Body of pancreas (tissue), 4 donors: ENCODE measurements around the gene HNRNPAB. TPM values are rescaled to one million over a fixed set of nuclear protein-coding genes. Genes with fewer than 3 reads are reported as not detected.

Experiments
- ATAC-seq: fragments of 150-250 bp; one replicate; pipeline ENCODE4 v1.9.1; 2016
- DNase-seq, 4 donors: peaks; one replicate each; pipeline ENCODE4 v3.0.0-alpha.2; 2019
- H3K27ac ChIP-seq, 4 donors: fragments of 200-600 bp; sonication (generic); 1 replicate in 3 of 4; 2 replicates in 1 of 4; pipeline versions ENCODE4 v1.5.1 to v1.6.1; 2016 to 2019; ENCODE audit warnings: mild to moderate bottlenecking in 1 of 4, mixed read lengths in 1 of 4, moderate library complexity in 1 of 4
- H3K27me3 ChIP-seq, 2 donors: fragments of 200-600 bp; sonication (generic); one replicate each; pipeline ENCODE4 v1.6.0; 2016; ENCODE audit warnings: mild to moderate bottlenecking in 1 of 2
- H3K36me3 ChIP-seq, 2 donors: fragments of 200-600 bp; sonication (generic); replicated peaks in 1 of 2; 2 replicates each; pipeline ENCODE4 v1.5.1; 2016; ENCODE audit warnings: low read depth in 2 of 2; ENCODE audit not compliant: insufficient read depth in 1 of 2
- H3K4me1 ChIP-seq: fragments of 200-600 bp; sonication (generic); one replicate; pipeline ENCODE4 v1.6.0; 2016
- H3K4me3 ChIP-seq, 2 donors: fragments of 200-600 bp; sonication (generic); 1 replicate in 1 of 2; 2 replicates in 1 of 2; pipeline ENCODE4 v1.5.1; 2016 to 2019
- H3K9me3 ChIP-seq, 3 donors: fragments of 200-600 bp; sonication (generic); 1 replicate in 2 of 3; 2 replicates in 1 of 3; pipeline ENCODE4 v1.5.1; 2016
- CTCF ChIP-seq, 7 experiments: fragments of 450-650 bp in 4 of 7; fragments of 200-600 bp in 3 of 7; sonication (generic) in 3 of 7; IDR thresholded peaks; one replicate each; pipeline ENCODE4 v1.5.1; 2016 to 2019; ENCODE audit warnings: antibody characterized with exemption in 7 of 7
- POLR2A ChIP-seq, 3 donors: fragments of 450-650 bp; IDR thresholded peaks; one replicate each; pipeline ENCODE4 v1.6.1; 2016; ENCODE audit warnings: antibody characterized with exemption in 3 of 3, mild to moderate bottlenecking in 2 of 3
- WGBS, 2 donors: methylation state at CpG; one replicate each; pipeline ENCODE4 v1.1.5; 2017; 5-methylcytosine and 5-hydroxymethylcytosine counted together
- intact Hi-C: fragments of 100-400 bp; cut with DNase I; formaldehyde crosslinking; loops from one replicate; pipeline ENCODE4 v1.15.1; 2023
- total RNA-seq, 2 donors: library from RNA; depleted of rRNA; stranded (reverse); fragments of >200 nt; gene quantifications; one replicate each; pipeline ENCODE4 v1.1.0, GENCODE V29; 2016

HNRNPAB gene
- total RNA-seq, 2 donors from 2014 or later: 42.0 to 73.8 TPM

GRCh38 chr5:178259623-178260536 is 55.5 kb downstream of the HNRNPAB start:
- Histone ChIP-seq H3K27me3 (no peaks in the 10 kb centered on the region), H3K9me3 (no peaks in the 10 kb centered on the region), H3K27ac (no peak overlapping the region), H3K4me3 (no peak overlapping the region), H3K4me1 (peaks cover 10% of the 10 kb centered on the region), H3K36me3 (no peaks in the 10 kb centered on the region)
- DNase-seq: peak in 2 of 4 donors; percentile 29 to 38
- WGBS, 2 donors: 53 to 65% methylated on average over 13 to 21 of the region's 21 CpGs
- no peak for TF ChIP-seq CTCF (IDR thresholded peaks at IDR 0.05)
- no peak for TF ChIP-seq POLR2A (IDR thresholded peaks at IDR 0.05)
- intact Hi-C loops: no loop called here
- ATAC-seq: peak; percentile 21

Other genes with a start within 250 kb of the HNRNPAB start
- gene PROP1, start 208.3 kb upstream of the HNRNPAB start, total RNA-seq: not detected
- gene N4BP3, start 91.0 kb upstream of the HNRNPAB start, total RNA-seq: 1 to 10 TPM in 1 of 2 donors, under 1 TPM in 1; 0.52 to 2.6 TPM
- gene RMND5B, start 73.5 kb upstream of the HNRNPAB start, total RNA-seq: 10 to 100 TPM; 25.7 to 49.8 TPM
- gene NHP2, start 50.6 kb upstream of the HNRNPAB start, total RNA-seq: 10 to 100 TPM; 63.9 to 80.2 TPM
- not detected for gene GMCL2, start 17.2 kb upstream of the HNRNPAB start, total RNA-seq
- gene PHYKPL, start 28.3 kb downstream of the HNRNPAB start, total RNA-seq: 10 to 100 TPM; 47.0 to 76.5 TPM